CD4-positive, alpha-beta T cell (primary cell): ENCODE data around the gene ZBTB20. TPM values are rescaled to one million over a fixed set of nuclear protein-coding genes. Genes with fewer than 3 reads are reported as not detected.
A peak's percentile ranks its signal among the peaks of the same experiment; 100 is the strongest.

Experiments used
- ATAC-seq: fragments of 200-7000 bp; cut with Tn5 transposase; one replicate; pipeline ENCODE4 v1.10.0; 2022; ENCODE audit warnings: mild to moderate bottlenecking; ENCODE audit not compliant: poor library complexity
- CTCF ChIA-PET: fragments of 350-600 bp; sonication (Branson Sonifier 250); formaldehyde crosslinking; loops from one replicate; lab custom pipeline; 2021; ENCODE audit warnings: antibody characterized with exemption, inconsistent platforms; lab: Charles Lee
- POLR2A ChIA-PET: fragments of 350-600 bp; sonication (Branson Sonifier 250); formaldehyde crosslinking; loops from one replicate; lab custom pipeline; 2021; ENCODE audit warnings: antibody characterized with exemption, inconsistent platforms; lab: Charles Lee
- DNase-seq, 14 experiments: peaks; one replicate each; pipeline ENCODE4 v3.0.0-alpha.2; 2013 to 2020; ENCODE audit warnings: mixed read lengths in 2 of 14
- H3K27ac ChIP-seq, 2 donors: one replicate each; pipeline versions ENCODE4 v1.5.1 to v1.7.0; 2013; ENCODE audit warnings: low read length in 2 of 2, low read depth in 1 of 2, mild to moderate bottlenecking in 1 of 2
- H3K27me3 ChIP-seq, 2 experiments: 1 replicate in 1 of 2; 2 replicates in 1 of 2; pipeline versions ENCODE4 v1.6.1 to v1.7.0; 2013; ENCODE audit warnings: low read length in 2 of 2, control low read depth in 1 of 2, mild to moderate bottlenecking in 1 of 2, moderate library complexity in 1 of 2; ENCODE audit not compliant: insufficient read depth in 2 of 2, control insufficient read depth in 1 of 2
- H3K36me3 ChIP-seq: one replicate; pipeline ENCODE4 v1.6.1; 2013; ENCODE audit warnings: low read length, control low read depth; ENCODE audit not compliant: insufficient read depth
- H3K4me1 ChIP-seq: one replicate; pipeline ENCODE4 v1.6.1; 2013; ENCODE audit warnings: low read length, control low read depth; ENCODE audit not compliant: insufficient read depth
- H3K4me3 ChIP-seq: one replicate; pipeline ENCODE4 v1.5.1; 2013; ENCODE audit warnings: mild to moderate bottlenecking, low read length, moderate library complexity
- H3K9me3 ChIP-seq, 2 experiments: 1 replicate in 1 of 2; 2 replicates in 1 of 2; pipeline versions ENCODE4 v1.6.1 to v1.7.0; 2013; ENCODE audit warnings: low read length in 2 of 2, mild to moderate bottlenecking in 2 of 2, control low read depth in 1 of 2, moderate library complexity in 1 of 2; ENCODE audit not compliant: control insufficient read depth in 1 of 2, insufficient read depth in 1 of 2
- H3K27ac Mint-ChIP-seq: one replicate; pipeline ENCODE4 v1.8.0; 2020; ENCODE audit warnings: mixed read lengths
- H3K27me3 Mint-ChIP-seq: one replicate; pipeline ENCODE4 v1.8.0; 2021; ENCODE audit warnings: mixed read lengths
- H3K36me3 Mint-ChIP-seq: one replicate; pipeline ENCODE4 v1.8.0; 2021; ENCODE audit warnings: low read depth, mixed read lengths
- H3K4me1 Mint-ChIP-seq: one replicate; pipeline ENCODE4 v1.8.0; 2021; ENCODE audit warnings: low read depth, mixed read lengths
- H3K4me3 Mint-ChIP-seq: one replicate; pipeline ENCODE4 v1.8.0; 2020; ENCODE audit warnings: mild to moderate bottlenecking, mixed read lengths
- H3K9me3 Mint-ChIP-seq: one replicate; pipeline ENCODE4 v1.8.0; 2020; ENCODE audit warnings: mixed read lengths
- CTCF ChIP-seq: fragments of 200-600 bp; IDR thresholded peaks from one replicate; pipeline ENCODE4 v1.8.0; 2022; ENCODE audit warnings: antibody characterized with exemption, mild to moderate bottlenecking
- intact Hi-C, 2 experiments: fragments of 100-400 bp; cut with DNase I in 1 of 2; cut with micrococcal nuclease in 1 of 2; formaldehyde crosslinking; loops; one replicate each; pipeline versions ENCODE4 v1.15.1 to v1.9.0; 2023 to 2025; cut with DNase I, micrococcal nuclease
- total RNA-seq, 174 experiments: library from RNA in 2 of 174; stranded (reverse) in 2 of 174; gene quantifications; one replicate each; pipeline ENCODE4 v1.2.3 and lab custom pipeline; 2021 to 2026

Gene ZBTB20
- total RNA-seq, 2 experiments from 2014 or later, result 41.6 to 47.4 TPM

GRCh38 chr3:114827495-114827894 is 319.6 kb downstream of the ZBTB20 start:
- Mint-ChIP-seq H3K9me3 (no peaks in the 10 kb centered on the region), H3K4me3 (no peak overlapping the region), H3K4me1 (peaks cover 6% of the 10 kb centered on the region), H3K27ac (no peak overlapping the region), H3K27me3 (no peaks in the 10 kb centered on the region), H3K36me3 (no peaks in the 10 kb centered on the region)
- Histone ChIP-seq H3K9me3 (no peaks in the 10 kb centered on the region), H3K27me3 (no peaks in the 10 kb centered on the region), H3K36me3 (no peaks in the 10 kb centered on the region), H3K27ac (no peak overlapping the region), H3K4me1 (no peaks in the 10 kb centered on the region), H3K4me3 (no peak overlapping the region)
- intact Hi-C loops, result loop anchor here (5.0 to 10.0 kb wide), 3 partner anchors 347 to 990 kb away; no protein-coding TSS in a partner anchor
- no peak for ATAC-seq
- TF ChIP-seq CTCF, result peak; percentile 17
- CTCF ChIA-PET, result no interaction called here
- peak in 3 of 14 experiments; percentile 36 to 47 (median 38) for DNase-seq
- POLR2A ChIA-PET, result no interaction called here

GRCh38 chr3:114824014-114824413 is 323.1 kb downstream of the ZBTB20 start:
- DNase-seq, result no peak
- no peak overlapping the region for H3K27ac ChIP-seq
- no peaks in the 10 kb centered on the region for H3K9me3 ChIP-seq
- H3K4me1 Mint-ChIP-seq, result peaks cover 5% of the 10 kb centered on the region
- H3K27me3 ChIP-seq, result no peaks in the 10 kb centered on the region
- no peak for ATAC-seq
- POLR2A ChIA-PET, result no interaction called here
- no peak overlapping the region for H3K4me3 ChIP-seq
- no peaks in the 10 kb centered on the region for H3K27me3 Mint-ChIP-seq
- CTCF ChIA-PET, result interaction anchor here (1.0 to 1.9 kb wide), 2 partner anchors 8 to 9 kb away, joined by 3 to 4 read pairs; no protein-coding TSS in a partner anchor
- no peak overlapping the region for H3K27ac Mint-ChIP-seq
- intact Hi-C loops, result loop anchor here in 1 of 2 experiments (10.0 kb wide), 2 partner anchors 351 to 871 kb away; no protein-coding TSS in a partner anchor
- H3K36me3 Mint-ChIP-seq, result no peaks in the 10 kb centered on the region
- H3K9me3 Mint-ChIP-seq, result no peaks in the 10 kb centered on the region
- no peak overlapping the region for H3K4me3 Mint-ChIP-seq
- H3K36me3 ChIP-seq, result no peaks in the 10 kb centered on the region
- no peak for TF ChIP-seq CTCF
- H3K4me1 ChIP-seq, result no peaks in the 10 kb centered on the region

- no peak overlapping the region for H3K4me3 ChIP-seq
- no peaks in the 10 kb centered on the region for H3K27me3 Mint-ChIP-seq
Observed at GRCh38 chr3:114823061-114823460, 324.0 kb downstream of the ZBTB20 start.

More at GRCh38 chr3:114823061-114823460, 324.0 kb downstream of the ZBTB20 start:
- intact Hi-C loops, result loop anchor here in 1 of 2 experiments (10.0 kb wide), 2 partner anchors 352 to 872 kb away; no protein-coding TSS in a partner anchor
- Histone ChIP-seq H3K9me3 (no peaks in the 10 kb centered on the region), H3K36me3 (no peaks in the 10 kb centered on the region), H3K27me3 (no peaks in the 10 kb centered on the region), H3K27ac (no peak overlapping the region), H3K4me1 (no peaks in the 10 kb centered on the region)
- Mint-ChIP-seq H3K27ac (no peak overlapping the region), H3K4me3 (no peak overlapping the region), H3K4me1 (peaks cover 5% of the 10 kb centered on the region), H3K36me3 (no peaks in the 10 kb centered on the region), H3K9me3 (no peaks in the 10 kb centered on the region)
- DNase-seq, result no peak
- ATAC-seq, result no peak
- TF ChIP-seq CTCF, result no peak
- ChIA-PET CTCF (no interaction called here), POLR2A (no interaction called here)
